Activated T-helper 1 cell treated with anti-CD3 and anti-CD28 coated beads, Interleukin-2, amount 50 U/mL, for 16 hours (primary cell): Measurements from ENCODE around the gene MEGF6.

Experiments
- DNase-seq, 2 donors: peaks; one replicate each; pipeline ENCODE4 v3.0.0-alpha.2; 2020; ENCODE audit warnings: low read depth in 1 of 2, low spot score in 1 of 2

Gene MEGF6

DNA sequence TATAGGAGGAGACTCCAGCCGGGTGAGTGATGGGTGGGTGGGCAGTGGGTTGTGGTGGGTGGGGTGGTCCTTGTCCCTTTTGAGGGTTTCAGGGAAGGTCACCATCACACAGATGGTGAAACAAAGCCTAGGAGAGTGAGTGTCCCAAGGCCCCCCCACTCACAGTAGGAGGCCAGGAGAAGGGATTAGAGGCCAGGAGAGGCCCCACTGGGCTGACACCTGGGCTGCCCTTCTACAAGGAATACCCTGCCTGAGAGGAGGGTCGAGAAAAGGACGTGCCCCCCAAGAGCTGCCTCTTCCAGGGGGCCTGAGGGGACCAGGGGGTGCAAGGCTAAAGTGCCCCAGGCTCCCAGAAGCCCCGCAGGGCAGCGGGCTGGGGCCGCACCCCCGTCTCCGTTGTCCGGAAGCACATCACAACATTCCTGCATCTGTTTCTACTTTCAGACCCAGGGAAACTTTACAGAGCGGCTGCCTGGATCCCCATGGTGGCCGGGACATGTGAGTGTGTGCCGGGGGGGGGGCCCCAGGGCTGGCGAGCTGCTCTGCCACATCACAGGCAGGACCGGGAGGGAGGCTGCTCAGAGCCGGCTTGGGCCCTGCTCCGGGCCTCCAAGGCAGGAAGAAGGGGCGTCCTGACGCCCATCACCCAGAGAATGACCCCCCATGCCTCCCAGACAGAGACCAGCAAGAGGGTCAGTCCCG is 88.6 kb downstream of the MEGF6 start:
- DNase-seq = no peak

DNA sequence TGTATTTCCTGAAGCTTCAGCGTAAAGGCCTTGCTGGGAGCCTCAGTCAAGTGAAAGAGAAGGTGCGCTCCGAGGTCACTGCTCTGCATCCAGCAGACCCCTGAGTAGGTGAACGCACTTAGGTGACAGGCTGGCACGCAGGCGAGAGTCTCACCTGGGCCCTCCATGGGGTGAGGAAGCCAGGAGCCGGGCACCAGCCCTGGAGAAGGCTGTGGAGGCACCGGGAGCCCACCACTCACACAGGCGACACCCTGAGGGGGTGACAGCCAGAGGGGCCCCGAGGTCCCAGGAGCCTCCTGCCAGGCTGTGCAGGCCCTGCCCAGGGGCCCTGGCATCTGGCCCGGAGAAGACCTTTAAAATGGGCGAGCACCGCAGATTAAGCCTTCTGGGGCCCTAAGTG is 89.2 kb downstream of the MEGF6 start:
- DNase-seq = no peak

GRCh38 chr1:3521426-3521825 is 89.9 kb downstream of the MEGF6 start:
- DNase-seq = no peak

GRCh38 chr1:3520419-3521378 is 90.6 kb downstream of the MEGF6 start:
- DNase-seq = no peak

DNA sequence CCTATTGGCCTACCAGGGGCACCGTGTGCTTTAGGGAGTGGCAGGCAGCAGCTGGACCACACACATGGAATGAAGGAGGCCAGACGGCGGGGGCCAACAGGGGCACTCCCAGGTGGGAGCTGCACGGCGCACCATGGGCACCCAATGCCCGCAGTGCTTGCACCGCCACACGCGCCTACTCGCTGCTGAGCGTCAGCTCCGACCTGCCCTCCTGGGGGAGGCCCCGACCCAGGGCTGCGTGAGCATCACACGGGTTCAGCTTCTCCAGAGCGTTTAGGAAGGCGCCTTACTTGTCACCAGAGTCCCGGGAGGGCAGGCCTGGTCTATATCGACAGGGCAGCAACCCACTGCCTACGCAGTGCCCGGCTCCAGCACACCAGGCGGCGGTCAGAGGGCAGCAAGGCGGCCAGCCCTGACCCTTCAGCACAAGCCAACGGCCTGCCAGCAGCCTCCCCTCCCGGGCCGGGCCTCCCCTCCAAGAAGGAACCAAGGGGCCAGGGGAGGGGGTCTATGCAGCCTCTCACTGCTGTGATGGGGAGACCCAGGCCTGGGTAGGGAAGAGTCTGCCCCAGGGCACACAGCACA is 91.9 kb downstream of the MEGF6 start:
- no peak for DNase-seq

GRCh38 chr1:3518756-3519155 is 92.6 kb downstream of the MEGF6 start:
- DNase-seq = no peak

GRCh38 chr1:3518256-3518655 is 93.1 kb downstream of the MEGF6 start:
- no peak for DNase-seq

DNA sequence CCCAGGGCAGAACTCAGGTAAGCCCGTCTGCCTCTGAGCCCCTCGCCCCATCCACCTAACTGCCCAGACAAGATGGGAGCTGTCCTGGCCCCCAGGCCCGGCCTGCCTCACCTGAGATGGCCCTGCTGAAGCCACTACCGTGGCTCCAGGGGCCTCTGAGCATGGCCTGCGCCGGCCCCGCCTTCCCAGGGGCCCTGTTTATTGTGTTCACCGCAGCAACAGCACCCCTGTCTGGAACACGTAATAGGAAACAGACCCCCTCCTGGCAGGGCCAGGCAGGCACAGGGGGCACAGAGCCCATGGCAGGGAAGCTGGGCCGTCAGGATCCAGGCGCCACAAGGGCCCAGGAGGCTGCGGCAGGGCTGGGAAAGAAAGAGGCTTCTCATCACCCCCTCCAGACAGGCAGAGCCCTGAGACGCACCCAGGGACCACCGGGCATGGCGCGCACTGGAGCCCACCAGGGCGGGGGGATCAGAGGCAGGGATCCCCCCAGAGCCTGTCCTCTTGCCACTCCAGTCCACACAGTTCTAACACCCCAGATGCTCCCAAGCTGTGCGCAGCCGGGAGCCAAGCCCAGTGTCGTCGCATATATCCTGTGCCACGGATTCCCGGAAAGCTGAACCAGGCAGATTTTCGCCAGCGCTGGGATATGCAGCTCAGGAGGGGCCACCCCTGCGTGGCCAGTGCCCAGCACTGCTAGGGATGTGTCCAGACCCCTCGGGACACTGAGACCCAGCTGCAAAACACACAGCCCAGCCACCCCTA is 94.2 kb downstream of the MEGF6 start:
- no peak for DNase-seq

GRCh38 chr1:3516481-3516869 is 94.8 kb downstream of the MEGF6 start:
- no peak for DNase-seq

- no peak for DNase-seq
These were observed 95.4 kb downstream of the MEGF6 start for GRCh38 chr1:3515774-3516480.

DNA sequence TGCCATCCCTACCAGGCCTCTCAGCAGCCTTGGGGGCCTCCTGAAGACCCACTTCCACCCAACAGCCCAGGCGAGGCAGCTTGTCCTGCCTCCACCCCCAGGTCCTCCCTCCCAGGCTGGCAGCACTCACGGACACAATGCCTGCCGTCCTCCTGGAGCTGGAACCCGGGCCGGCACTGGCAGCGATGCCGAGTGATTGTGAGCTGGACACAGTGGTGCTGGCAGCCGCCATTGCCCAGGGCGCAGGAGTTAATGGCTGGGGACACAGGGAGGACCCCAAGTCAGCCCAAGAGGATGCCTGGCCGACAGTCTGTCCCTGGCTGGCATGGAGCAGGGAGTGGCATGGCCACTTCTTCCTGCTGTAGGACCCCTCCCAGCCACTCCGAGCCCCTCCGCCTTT is 96.0 kb downstream of the MEGF6 start:
- no peak for DNase-seq

DNA sequence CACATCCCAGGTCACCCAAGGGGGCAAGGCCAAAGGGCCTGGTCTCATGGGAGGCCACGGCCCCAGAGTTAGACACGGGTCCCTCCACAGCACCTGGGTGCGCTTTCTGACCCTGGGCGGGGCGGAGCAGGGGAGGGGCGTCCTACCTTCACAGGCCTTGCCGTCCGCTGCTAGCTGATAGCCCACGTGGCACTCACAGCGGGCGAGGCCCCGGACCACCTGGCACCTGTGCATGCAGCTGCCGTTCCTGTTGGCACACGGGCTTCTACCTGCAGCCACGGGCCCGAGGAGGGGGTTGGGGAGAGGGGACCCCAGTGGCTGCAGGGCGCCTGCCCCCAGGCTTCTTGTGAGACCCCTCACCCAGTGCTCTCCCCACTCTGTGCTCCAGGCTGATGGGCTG is 96.9 kb downstream of the MEGF6 start:
- DNase-seq = no peak

DNA sequence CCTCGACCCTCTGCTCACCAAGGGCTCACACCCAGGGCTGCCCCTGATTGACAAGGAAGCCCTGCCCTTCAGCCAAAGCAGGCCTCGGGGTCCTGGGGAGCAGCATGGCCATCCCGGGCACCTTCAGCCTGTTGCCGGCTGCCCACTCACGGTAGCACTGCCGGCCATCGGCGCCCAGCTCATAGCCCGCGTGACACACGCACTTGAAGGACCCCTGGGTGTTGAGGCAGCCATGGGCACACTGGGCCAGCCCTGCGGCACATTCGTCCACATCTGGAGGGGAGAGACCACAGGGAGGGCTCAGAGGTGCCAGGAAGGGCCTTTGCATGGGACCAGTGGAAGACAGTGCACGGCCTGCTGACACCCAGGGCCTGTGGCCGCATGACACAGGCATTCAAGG is 99.5 kb downstream of the MEGF6 start:
- no peak for DNase-seq

GRCh38 chr1:3511306-3511705 is 100.0 kb downstream of the MEGF6 start:
- no peak for DNase-seq

DNA sequence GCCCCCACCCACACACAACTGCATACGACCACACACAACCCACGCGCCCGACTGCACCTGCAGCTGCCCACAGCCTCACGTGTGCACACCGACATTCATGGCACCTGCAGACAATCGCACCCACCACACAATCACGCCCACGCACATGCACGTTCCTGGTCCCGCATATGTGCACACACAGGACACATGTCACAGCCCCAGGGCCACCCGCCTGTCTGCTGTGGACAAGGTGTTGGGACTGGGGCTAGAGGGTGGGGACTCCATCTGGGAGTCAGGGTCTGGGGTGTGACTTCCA is 100.4 kb downstream of the MEGF6 start:
- no peak for DNase-seq

- DNase-seq = no peak
These were observed 101.0 kb downstream of the MEGF6 start for GRCh38 chr1:3510136-3510955.

DNA sequence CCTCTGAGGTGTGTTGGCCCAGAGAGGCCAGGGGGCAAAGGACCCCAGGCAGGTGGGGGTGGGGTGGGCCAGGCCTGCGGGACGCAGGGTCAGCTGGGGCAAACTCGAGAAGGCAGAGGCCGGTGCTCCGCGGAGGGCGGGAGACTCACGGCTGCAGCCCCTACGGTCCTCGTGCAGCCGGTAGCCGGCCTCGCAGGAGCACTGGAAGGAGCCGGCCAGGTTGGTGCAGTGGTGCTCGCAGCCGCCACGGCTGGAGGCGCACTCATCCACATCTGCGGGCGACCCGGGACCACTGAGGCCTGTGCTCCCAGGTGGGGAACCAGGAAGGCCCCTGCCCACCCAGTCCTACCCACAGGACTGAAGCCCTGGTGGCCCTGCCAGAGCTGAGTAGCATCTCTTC is 101.6 kb downstream of the MEGF6 start:
- no peak for DNase-seq

- no peak for DNase-seq
These were observed 102.4 kb downstream of the MEGF6 start for GRCh38 chr1:3508757-3509415.

DNA sequence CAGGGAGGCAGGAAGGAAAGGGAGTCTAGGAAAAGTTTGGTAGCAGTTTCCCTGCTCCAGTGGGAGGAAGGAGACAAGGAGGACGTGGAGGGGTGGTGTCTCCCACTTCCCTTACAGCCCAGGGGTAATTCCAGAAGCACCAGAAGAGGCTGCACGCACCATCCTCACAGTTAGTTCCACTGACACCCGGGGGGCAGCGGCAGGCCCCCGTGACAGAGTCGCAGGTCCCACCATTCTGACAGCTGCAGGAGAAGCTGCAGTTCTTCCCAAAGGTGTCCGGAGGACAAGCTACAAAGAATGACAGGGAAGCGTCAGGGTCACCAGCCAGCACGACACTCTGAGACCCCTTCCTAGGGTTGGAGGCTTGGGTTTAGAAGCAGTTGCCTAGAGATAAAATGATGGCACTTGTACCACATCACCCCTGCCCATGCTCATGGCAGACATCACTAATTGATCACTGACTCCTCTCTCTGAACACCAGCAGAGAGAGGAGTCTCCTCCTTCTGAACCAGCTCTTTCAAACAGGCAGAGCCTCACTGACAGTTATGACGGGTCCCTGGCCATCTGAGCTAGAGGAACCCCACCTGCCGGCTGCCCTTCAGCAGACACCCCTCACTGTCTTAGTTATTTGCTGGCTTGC is 103.6 kb downstream of the MEGF6 start:
- DNase-seq = no peak
